ENCODE data around the gene LEFTY2. TPM values are rescaled to one million over a fixed set of nuclear protein-coding genes. Genes with fewer than 3 reads are reported as not detected.

Gene LEFTY2
- total RNA-seq, 2 donors from 2014 or later: 0.99 to 8.0 TPM

- Histone ChIP-seq H3K36me3 (replicated peaks in 1 of 2; ENCODE audit: insufficient read depth in 1 of 2, low read depth in 2 of 2) (no peaks in the 10 kb centered on the region), H3K27me3 (no peaks in the 10 kb centered on the region), H3K4me1 (peaks cover 71% of the 10 kb centered on the region), H3K4me3 (no peak overlapping the region), H3K27ac (peak overlapping the region; percentile 93 to 96 (median 96)), H3K9me3 (no peaks in the 10 kb centered on the region)
- peak; percentile 86 to 95 (median 90) for DNase-seq
- peak; percentile 86 for ATAC-seq
- intact Hi-C loops (cut with DNase I): no loop called here
- 42 to 60% methylated on average over 13 to 14 of the region's 14 CpGs for WGBS, 2 donors
- peak in 2 of 3 donors; percentile 49 to 52 for TF ChIP-seq POLR2A (IDR thresholded peaks at IDR 0.05)
- TF ChIP-seq, protein P1, sequence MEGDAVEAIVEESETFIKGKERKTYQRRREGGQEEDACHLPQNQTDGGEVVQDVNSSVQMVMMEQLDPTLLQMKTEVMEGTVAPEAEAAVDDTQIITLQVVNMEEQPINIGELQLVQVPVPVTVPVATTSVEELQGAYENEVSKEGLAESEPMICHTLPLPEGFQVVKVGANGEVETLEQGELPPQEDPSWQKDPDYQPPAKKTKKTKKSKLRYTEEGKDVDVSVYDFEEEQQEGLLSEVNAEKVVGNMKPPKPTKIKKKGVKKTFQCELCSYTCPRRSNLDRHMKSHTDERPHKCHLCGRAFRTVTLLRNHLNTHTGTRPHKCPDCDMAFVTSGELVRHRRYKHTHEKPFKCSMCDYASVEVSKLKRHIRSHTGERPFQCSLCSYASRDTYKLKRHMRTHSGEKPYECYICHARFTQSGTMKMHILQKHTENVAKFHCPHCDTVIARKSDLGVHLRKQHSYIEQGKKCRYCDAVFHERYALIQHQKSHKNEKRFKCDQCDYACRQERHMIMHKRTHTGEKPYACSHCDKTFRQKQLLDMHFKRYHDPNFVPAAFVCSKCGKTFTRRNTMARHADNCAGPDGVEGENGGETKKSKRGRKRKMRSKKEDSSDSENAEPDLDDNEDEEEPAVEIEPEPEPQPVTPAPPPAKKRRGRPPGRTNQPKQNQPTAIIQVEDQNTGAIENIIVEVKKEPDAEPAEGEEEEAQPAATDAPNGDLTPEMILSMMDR (IDR thresholded peaks at IDR 0.05): no peak
These were observed 49.6 kb downstream of the LEFTY2 start for GRCh38 chr1:225891229-225891972.

GRCh38 chr1:225890346-225891228 is 50.4 kb downstream of the LEFTY2 start:
- no peaks in the 10 kb centered on the region for H3K27me3 ChIP-seq
- H3K27ac ChIP-seq: peak overlapping the region; percentile 93 to 96 (median 96)
- DNase-seq (peak in 3 of 4 donors; percentile 38 to 66 (median 58)), ATAC-seq (peak; percentile 21)
- 32 to 34% methylated on average over 5 to 6 of the region's 6 CpGs for WGBS, 2 donors
- H3K4me1 ChIP-seq: peaks cover 67% of the 10 kb centered on the region
- no peaks in the 10 kb centered on the region for H3K9me3 ChIP-seq
- TF ChIP-seq POLR2A (IDR thresholded peaks at IDR 0.05): no peak
- TF ChIP-seq, protein P1 (IDR thresholded peaks at IDR 0.05): no peak
- intact Hi-C loops (cut with DNase I): no loop called here
- H3K36me3 ChIP-seq (replicated peaks in 1 of 2; ENCODE audit: insufficient read depth in 1 of 2, low read depth in 2 of 2): no peaks in the 10 kb centered on the region
- no peak overlapping the region for H3K4me3 ChIP-seq

DNA sequence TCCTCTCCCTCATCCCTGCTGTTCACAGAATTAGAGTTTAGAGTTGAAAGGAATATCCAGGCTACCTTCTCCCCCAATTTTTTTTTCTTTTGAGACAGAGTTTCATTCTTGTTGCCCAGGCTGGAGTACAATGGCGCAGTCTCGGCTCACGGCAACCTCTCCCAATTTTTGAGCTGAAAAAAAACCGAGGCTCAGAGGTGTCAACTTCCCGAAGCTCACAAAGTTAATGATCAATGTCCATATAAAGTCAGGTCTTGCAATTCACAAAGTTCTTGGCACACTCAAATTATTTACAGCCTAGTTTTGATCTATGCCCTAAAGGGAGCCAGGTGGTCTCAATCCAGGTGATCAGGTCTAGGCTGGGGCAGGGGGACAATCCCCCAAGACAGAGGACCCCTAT is 51.3 kb downstream of the LEFTY2 start:
- Histone ChIP-seq H3K27me3 (no peaks in the 10 kb centered on the region), H3K4me3 (no peak overlapping the region), H3K36me3 (replicated peaks in 1 of 2; ENCODE audit: insufficient read depth in 1 of 2, low read depth in 2 of 2) (no peaks in the 10 kb centered on the region), H3K9me3 (no peaks in the 10 kb centered on the region), H3K27ac (peak overlapping the region; percentile 93 to 96 (median 96)), H3K4me1 (peaks cover 67% of the 10 kb centered on the region)
- ATAC-seq (no peak), DNase-seq (no peak)
- WGBS, 2 donors: 35 to 53% methylated on average over 5 of the region's 5 CpGs
- intact Hi-C loops (cut with DNase I): no loop called here
- TF ChIP-seq, protein P1 (IDR thresholded peaks at IDR 0.05): no peak
- no peak for TF ChIP-seq POLR2A (IDR thresholded peaks at IDR 0.05)

- TF ChIP-seq, protein P1 (IDR thresholded peaks at IDR 0.05): no peak
- peak; percentile 61 to 85 (median 84) for TF ChIP-seq POLR2A (IDR thresholded peaks at IDR 0.05)
- peaks cover 63% of the 10 kb centered on the region for H3K4me1 ChIP-seq
- no peaks in the 10 kb centered on the region for H3K9me3 ChIP-seq
- H3K4me3 ChIP-seq: no peak within 1 kb of the TSS
- DNase-seq (peak; percentile 45 to 62 (median 52)), ATAC-seq (peak; percentile 7)
- WGBS, 2 donors: 65% methylated on average over 9 of the region's 11 CpGs; no CpG with 5 or more reads in 1 of the 2 donors
- no peaks in the 10 kb centered on the region for H3K36me3 ChIP-seq (replicated peaks in 1 of 2; ENCODE audit: insufficient read depth in 1 of 2, low read depth in 2 of 2)
- peak within 1 kb of the TSS; percentile 93 to 96 (median 96) for H3K27ac ChIP-seq
- intact Hi-C loops (cut with DNase I): no loop called here
- H3K27me3 ChIP-seq: no peaks in the 10 kb centered on the region
These were observed 52.0 kb downstream of the LEFTY2 start, which contains the start of gene LEFTY1 for GRCh38 chr1:225888898-225889601. TSS of gene LEFTY1 (minus strand) at chr1:225889146. CDS start at chr1:225889066, 80 bp downstream.
